Left forelimb (tissue), 1 donor: ENCODE data around the gene HNRNPUL2.
"Not testable (repeated sequence)": the region's sequence is repeated elsewhere in the genome, so short reads cannot be mapped to it uniquely, and the experiment has no call there.

ENCODE experiments used
- DNase-seq: peaks from one replicate; pipeline ENCODE4 v3.0.0-alpha.2; 2018; ENCODE audit warnings: low spot score

The HNRNPUL2 gene

DNA sequence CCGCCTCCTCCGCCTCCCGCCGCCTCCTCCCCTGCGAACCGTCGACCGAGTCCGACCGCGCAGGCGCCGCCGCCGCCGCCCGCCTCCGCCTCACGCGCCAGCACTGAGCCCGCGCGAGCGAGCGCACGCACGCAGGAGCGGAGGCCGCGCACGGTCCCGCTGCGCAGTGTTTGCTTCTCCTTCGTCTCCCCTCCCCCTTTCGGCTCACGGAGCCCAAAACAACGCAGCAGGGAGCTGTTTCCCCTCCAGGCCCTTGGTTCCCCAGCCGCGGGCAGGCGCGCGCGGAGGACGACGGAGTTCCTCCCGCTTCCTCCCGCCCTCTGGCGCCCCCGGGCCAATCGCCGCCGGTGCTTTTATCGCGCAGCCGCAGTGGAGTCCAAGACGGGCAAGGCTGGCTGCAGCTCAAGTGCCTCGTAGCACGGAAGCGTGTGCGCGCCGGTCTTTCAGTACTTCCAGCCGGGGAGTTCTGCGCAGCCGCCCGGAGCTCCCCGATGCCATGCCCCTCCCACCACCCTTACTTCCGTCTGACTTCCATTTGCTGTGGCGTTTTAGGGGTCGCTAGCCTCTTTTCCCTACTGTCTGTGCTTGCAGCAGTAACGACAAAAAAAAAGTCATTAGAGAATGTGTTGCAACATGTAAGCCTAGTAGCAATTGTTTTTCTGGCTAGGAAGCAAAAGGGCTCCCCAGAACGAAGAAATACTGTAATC is at the start of gene HNRNPUL2:
TSS of gene HNRNPUL2 (minus strand) at position 293 of the 707 bp plus-strand sequence. CDS start 301 bp downstream, outside the sequence.
- DNase-seq = peak; percentile 99

DNA sequence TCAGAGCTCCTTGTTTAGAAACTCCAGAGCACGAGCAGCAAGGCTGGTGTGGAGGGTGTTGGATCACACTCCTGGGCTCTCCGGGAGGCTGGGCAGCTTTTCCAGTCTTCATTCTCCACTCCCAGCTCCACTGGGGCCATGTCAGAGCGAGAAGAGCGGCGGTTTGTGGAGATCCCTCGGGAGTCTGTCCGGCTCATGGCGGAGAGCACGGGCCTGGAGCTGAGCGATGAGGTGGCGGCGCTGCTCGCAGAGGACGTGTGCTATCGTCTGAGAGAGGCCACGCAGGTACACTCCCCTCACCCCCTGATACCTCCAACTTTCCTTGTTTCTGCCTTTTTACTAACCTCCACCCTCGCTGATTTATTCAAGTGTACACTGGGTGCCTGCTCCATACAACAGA is 48.4 kb upstream of the HNRNPUL2 start:
- no peak for DNase-seq

DNA sequence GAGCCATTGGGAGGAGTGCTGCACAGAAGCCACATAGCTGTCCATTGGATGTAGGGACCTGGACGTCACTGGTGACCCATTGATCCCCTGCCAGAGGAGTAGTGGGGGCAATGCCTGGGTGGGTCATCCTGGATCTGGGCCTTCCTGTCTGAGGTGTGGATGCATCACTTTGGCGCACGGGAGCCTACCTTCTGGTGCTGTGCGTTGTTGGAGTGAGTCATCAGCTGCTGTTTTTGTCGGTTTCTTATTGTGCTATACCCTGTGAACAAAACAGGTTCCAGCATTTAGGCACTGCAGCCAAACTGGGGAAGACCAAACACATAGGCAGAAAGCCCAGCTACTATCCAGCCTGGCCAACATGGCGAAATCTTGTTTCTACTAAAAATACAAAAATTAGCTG is 47.1 kb upstream of the HNRNPUL2 start:
- no peak for DNase-seq

DNA sequence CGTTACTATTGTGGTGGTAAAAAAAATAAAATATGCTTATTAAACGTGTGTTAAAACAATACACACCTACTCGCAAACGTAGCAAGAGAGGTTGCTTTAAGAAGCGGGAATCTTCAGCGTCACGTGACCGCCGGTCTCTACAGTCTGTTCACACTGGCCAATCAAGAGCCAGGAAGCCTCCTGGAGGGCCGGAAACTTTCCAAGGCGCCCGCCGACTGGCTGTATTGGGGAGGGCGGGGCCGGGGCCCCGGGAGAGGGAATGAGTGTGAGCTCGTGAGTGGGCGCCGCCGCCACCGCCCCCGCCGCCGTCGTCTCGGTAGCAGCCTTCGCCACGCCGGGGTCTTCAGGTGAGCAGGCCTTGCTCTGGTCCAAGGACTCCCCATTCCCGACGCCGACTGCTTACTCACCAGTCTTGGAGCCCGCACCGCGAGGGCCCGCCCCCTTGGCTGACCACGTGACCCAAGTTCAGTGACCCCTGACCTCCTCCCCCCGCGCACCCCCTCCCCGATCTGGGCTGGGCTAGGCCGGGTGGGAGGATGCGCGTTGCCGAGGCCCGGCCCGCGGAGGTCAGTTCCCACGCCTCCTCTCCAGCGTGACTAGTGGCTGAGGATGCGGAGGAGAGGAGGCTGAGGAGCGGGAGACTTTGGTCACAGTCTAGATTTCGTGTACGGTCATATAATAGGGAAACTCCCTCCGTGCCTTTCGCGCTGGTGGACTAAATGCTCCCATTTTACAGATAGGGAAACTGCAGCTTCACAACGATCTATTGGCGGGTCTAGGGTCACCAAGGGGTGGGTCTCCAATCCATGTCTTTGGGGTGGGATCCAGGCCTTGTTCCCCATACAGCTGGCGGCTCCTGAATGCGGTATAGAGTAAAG is 44.1 kb upstream of the HNRNPUL2 start, which contains the start of gene TAF6L:
TSS of gene TAF6L (plus strand) at position 253 of the 878 bp plus-strand sequence. CDS start 4,388 bp downstream, outside the sequence.
- peak; percentile 98 for DNase-seq

DNA sequence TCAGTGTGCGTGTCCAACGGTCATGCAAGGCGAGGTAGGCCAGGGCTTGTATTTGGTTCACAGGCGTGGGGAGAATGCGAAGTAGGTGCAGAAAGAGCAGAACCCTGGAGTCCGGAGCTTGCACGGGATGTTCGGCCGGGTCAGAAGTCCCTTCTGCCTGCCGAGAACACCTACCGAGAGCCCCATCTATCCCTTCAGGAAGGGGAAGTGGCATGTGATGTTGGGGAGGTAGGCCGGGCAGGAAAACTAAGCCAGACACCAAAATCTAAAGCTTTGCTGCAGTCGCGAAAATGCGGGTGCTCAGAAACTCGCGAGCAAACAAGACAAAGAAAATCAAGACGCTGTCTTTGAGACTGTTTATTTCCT is 43.5 kb upstream of the HNRNPUL2 start:
- DNase-seq = peak; percentile 73

DNA sequence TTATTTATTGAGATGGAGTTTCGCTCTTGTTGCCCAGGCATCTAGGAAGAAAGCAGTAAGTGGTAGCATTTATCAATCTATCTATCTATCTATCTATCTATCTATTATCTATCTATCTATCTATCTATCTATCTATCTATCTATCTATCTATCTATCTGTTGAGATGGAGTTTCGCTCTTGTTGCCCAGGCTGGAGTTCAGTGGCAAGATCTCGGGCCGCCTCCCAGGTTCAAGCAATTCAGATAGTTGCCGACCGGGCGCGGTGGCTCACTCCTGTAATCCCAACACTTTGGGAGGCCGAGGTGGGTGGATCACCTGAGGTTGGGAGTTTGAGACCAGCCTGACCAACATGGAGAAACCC is 33.6 kb upstream of the HNRNPUL2 start:
- not testable (repeated sequence) for DNase-seq

DNA sequence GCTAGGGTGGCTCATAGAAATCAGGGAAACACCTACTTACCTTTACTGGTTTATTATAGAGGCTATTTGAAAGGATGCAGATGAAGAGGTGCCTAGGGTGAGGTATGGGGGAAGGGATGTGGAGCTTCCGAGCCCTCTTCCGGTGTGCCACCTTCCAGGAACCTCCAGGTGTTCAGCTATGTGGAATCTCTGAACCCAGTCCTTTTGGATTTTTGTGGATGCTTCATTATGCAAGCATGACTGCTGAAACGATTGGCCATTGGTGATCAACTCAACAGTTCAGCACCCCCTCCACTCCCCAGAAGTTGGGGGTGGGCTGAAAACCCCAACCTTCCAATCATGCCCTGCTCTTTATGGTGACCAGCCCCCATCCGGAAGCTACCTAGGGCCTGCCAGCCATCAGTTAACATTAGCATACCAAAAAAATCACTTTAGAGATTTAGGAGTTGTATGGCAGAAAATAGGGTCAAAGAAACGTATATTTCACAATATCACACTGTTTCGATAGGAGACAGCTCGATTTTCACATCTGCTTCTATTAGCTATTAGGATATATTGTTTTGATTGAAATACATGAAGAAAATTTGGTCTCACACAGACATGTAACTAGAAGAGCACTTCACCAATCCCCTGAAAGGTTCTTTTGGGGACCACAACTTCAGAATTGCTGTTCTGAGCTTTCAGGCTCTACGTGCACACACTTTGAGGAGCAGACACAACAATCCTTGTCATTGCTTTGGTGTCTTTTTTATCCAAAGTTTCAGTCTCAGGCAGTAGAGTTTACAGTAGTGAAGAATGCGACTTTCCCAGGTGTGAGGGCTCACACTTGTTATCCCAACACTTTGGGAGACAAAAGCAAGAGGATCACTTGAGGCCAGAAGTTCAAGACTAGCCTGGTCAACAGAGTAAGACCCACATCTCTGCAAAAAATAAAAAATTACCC is 30.9 kb upstream of the HNRNPUL2 start:
- DNase-seq = no peak

DNA sequence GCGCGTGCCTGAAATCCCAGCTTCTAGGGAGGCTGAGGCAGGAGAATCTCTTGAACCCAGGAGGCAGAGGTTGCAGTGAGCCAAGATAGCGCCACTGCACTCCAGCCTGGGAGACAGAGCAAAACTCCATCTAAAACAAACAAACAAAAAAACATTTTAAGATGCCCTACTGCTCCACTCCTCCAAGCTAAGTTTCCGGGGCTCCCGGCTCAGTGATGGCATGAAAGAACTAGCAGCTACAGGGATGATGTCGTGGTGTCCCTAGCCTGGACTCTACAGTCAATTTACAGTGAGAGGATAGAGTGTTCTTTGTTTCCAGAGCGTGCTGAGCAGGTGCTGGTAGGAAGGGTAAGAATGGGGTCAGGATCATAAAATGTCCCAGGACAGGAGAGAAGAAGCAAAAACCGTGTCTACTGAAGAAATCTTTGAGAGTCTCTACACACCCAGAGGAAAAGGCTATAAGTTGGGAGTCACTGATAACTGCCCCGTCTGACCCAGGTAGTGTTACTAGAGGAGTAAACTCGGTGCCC is 27.9 kb upstream of the HNRNPUL2 start:
- DNase-seq = no peak

DNA sequence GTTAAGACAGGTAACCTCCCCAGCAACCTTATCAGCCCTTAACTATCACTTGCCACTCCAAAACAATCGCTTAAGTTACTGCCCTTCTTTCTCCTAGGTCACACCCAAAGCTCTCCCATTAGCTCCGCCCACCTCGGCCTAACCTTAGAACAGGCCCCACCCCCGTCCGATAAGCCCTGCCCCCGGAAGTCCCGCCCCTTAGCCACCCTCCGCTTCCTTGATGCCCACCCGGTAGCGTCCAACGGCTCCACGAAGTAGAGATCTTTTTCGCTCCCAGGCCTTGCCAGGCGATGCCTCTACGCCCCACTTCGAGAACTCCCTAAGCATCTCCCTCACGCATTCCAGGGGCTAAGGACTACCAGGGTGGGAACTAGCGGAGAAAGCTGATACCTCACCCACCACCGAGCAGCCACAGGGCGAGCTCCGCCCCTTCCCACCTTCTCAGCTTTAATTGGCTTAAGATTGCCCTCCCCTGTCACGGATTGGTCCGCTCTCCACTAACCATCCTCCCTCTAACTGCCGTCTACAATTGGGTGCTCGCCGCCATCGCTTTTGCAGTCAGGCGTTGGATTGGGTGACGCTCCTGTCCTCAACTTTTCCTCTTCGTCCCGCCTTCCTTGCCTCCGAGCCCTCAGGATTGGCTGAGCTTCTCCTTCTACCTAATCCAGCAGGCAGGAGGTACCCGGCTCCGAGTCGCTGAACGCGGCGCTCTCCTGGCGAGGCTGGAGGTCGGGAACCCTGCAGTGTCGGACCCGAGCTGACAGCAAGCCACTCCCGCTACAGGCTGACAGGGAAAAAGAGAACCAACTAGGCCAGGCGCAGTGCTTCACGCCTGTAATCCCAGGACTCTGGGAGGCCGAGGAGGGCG is 26.7 kb upstream of the HNRNPUL2 start, which contains the start of gene ZBTB3:
TSS of gene ZBTB3 (minus strand) at position 425 of the 868 bp plus-strand sequence. CDS start 496 bp downstream, outside the sequence.
- DNase-seq = peak; percentile 96

DNA sequence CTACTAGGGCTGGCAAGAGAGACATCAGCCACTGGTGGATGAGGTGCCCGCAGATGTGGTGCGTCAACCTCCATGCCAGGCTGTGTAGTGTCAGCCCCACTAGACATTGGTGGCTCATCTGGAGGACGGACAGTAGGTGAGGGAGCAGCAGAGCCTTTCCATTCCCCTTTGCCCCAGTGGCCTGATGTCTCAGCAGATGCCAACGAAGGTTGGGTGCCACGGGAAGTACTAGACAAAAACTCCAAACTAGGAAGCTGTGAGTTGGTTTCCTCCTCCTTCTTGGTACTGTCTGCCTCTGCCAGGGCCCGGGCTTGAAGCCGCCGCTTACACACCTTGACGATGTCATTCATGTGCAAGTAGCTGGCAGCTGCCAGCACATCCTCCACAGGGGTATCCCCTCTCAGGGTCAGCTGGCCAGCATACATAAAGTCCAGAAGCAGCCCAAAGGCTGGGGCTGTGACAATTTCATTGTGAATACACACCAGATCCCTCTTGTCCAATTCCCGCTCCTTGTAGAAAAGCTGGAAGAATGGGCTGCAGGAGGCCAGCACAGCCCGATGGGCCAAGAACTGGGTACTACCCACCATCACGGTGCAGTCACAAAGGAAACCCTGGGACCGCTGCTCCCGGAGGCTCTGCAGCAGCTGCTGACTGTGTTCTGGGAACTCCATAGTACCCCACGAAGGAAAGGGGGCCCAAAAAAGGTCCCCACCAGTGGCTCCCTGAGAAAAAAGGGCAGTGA is 25.9 kb upstream of the HNRNPUL2 start:
- no peak for DNase-seq

DNA sequence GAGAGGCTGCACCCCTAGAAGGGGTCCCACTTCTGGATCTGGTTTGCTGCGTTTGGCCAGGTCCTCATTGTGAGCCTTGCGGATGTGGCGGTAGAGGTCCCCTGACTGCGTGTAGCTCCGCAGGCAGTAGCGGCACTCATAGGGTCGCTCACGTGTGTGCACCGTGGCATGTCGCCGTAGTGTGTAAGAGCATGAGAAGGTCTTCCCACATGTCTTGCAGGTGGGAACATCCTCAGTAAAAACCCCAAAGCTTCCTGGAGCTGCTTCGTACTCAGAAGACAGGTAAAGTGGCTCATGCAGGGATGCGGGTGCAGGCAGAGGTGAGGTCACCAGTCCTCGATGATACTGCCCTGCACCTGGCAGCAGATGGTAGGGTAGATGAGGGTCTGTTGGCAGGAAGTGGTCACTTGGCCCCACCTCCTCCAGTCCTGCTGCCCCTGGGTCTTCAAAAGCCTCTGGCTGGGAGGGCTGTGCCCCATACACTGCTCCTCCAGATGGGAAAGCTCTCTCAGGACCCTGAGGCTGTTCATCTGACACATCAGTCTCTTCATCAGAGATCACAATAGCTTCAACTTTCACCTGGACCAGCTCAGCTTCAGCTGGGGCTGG is 25.0 kb upstream of the HNRNPUL2 start:
- no peak for DNase-seq

DNA sequence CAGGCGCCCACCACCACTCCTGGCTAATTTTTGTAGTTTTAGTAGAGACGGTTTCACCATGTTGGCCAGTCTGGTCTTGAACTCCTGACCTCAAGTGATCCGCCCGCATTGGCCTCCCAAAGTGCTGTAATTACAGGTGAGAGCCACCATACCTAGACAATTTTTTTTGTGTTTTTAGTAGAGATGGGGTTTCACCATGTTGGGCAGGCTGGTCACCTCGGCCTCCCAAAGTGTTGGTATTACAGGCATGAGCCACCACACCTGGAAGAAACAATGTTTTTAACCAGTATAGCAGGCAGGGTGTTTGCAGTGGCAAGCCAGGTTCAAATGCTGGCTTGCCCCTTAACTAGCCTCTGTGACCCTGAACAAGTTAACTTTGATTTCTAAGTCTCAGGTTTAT is 22.7 kb upstream of the HNRNPUL2 start:
- DNase-seq = not testable (repeated sequence)

DNA sequence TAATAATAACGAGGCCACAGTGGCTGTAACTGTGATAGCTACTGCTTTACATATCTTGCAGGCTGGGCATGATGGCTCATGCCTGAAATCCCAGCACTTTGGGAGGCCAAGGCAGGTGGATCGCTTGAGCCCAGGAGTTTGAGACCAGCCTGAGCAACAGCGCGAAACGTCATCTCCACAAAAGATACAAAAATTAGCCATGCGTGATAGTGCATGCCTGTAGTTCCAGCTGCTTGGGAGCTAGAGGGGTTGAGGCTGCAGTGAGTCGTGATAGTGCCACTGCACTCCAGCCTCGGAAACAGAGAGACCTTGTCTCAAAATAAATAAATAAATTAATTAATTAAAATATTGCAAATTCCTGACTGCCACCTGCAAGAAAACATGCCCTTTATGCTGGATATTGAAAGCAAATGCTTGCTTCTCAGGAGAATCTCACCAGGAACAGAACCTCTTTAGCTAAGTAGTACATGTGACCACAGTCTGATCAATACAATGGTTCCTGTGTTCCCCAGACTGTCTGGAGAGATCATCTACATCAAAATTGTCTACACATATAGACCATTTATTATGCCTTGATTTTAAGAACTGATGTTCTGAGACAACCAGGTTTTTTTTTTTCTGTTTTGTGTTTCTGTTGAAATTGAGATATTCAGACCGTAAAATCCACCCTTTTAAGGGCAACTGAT is 20.4 kb upstream of the HNRNPUL2 start:
- no peak for DNase-seq

DNA sequence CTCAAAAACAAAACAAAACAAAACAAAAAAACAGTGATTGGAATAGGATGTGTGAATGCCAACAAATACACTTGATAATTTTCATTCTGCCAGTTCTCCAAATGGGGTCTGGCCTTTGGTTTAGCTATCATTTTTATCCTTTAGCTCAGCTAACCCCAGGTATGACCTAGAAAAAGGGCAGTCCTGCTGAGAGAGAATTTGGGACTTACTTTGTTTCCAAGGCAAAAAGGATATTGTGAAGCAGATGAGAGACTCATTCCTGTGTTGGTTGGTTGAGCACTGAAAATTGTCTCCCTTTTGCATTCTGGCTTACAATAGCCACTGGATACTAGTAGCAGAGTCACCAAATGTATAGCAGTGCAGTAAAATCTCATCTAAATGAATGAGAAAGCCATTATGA is 9.9 kb upstream of the HNRNPUL2 start:
- DNase-seq = no peak

DNA sequence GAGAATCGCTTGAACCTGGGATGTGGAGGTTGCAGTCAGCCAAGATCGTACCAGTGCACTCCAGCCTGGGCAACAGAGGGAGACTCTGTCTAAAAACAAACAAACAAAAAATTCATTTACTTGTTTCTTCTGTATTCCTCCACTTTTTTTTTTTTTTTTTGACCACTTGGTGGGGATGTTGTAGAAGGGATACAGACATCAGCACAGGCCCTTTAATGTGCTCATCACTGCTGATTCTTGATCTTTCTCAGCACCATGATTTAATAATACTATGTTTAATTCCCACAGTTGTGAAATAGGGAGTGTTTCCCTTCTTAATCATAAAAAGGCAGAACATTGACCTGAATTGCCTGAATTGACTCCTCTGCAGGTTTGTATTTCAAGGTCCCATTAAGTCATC is 5.6 kb upstream of the HNRNPUL2 start:
- DNase-seq = no peak

DNA sequence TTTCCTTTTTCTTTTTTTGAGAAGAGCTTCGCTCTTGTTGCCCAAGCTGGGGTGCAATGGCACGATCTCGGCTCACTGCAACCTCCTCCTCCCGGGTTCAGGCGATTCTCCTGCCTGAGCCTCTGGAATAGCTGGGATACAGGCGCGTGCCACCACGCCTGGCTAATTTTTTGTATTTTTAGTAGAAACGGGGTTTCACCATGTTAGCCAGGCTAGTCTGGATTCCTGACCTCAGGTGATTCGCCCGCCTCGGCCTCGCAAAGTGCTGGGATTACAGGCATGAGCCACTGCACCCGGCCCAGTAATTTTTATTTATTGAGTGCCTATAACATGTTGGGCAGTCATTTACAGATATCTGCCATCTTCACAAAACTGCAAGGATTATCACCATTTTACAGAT is 2.8 kb upstream of the HNRNPUL2 start:
- not testable (repeated sequence) for DNase-seq

DNA sequence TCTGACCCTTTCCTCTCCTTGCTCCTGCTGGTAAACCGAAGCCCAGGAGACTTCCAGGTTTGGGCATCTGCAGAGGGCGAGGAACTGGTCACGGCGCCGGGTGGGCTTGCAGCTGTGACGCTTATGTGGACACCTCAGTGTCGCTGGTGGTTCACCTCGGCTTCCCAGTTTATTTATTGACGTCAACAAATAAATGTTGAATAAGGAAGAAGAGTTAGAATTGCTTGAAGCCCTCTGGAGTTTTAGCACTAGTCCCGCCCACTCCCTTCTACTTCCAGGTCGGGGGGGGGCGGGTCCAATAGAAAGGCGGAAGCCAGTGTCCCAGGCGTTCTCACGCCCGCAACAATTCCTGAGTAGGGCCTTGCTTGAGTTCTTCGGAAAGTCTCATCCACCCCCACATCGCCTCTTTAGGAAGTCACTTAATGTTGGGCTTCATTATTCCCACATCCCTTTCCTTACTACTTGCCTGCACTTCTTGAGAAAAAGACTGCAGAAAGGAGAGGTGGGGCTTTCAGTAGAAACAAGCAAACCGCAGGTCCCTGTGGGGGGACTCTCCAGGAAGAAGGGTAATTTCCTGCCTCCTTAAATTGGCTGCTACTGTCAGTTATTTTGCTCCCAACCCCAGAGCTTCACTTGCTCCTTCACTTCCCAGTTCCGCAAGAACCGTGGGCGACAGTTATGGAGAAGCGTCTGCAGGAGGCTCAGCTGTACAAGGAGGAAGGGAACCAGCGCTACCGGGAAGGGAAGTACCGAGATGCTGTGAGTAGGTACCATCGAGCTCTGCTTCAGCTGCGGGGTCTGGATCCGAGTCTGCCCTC is 1.1 kb upstream of the HNRNPUL2 start, which contains the start of gene TTC9C:
TSS of gene TTC9C (plus strand) at position 316 of the 818 bp plus-strand sequence. CDS start at position 679, 363 bp downstream.
- peak; percentile 91 for DNase-seq

DNA sequence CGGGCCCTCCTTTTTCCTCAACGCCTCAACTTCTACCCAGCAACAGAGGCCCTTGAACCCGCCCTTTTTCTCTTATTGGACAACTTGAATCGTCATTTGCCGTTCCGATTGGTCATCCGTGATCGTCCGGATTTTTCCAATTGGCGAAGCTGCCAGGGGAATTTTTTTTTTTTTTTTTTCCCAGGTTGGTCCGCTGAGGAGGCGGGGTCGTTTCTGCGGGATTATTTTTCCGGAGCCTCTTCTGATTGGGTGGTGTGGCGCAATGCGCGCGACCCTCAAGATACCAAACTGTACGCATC is 564 bp upstream of the HNRNPUL2 start:
- peak; percentile 87 for DNase-seq
